Skeletal muscle satellite cell (primary cell): ENCODE results near the gene HNF1B.
A peak's percentile ranks its signal among the peaks of the same experiment; 100 is the strongest.

Source experiments
- H3K27me3 ChIP-seq: 2 replicates; pipeline ENCODE4 v1.7.0; 2013; ENCODE audit warnings: low read length; ENCODE audit not compliant: control insufficient read depth, insufficient read depth
- H3K36me3 ChIP-seq: 2 replicates; pipeline ENCODE4 v1.7.0; 2013; ENCODE audit warnings: mild to moderate bottlenecking, control low read depth, low read length; ENCODE audit not compliant: insufficient read depth
- H3K4me1 ChIP-seq: 2 replicates; pipeline ENCODE4 v1.7.0; 2013; ENCODE audit warnings: low read length; ENCODE audit not compliant: control insufficient read depth, insufficient read depth
- H3K4me2 ChIP-seq: 2 replicates; pipeline ENCODE4 v1.7.0; 2013; ENCODE audit warnings: mild to moderate bottlenecking, low read length
- H3K4me3 ChIP-seq: 2 replicates; pipeline ENCODE4 v1.7.0; 2013; ENCODE audit warnings: low read length
- H3K9ac ChIP-seq: 2 replicates; pipeline ENCODE4 v1.7.0; 2013; ENCODE audit warnings: mild to moderate bottlenecking, low read depth, low read length, moderate library complexity
- H3K9me3 ChIP-seq: replicated peaks from 2 replicates; pipeline ENCODE4 v1.7.0; 2013; ENCODE audit warnings: mild to moderate bottlenecking, control low read depth, low read length

Gene HNF1B

GRCh38 chr17:37676115-37676925 lies 68.5 kb downstream of the HNF1B start:
- Histone ChIP-seq H3K4me1 (peaks cover 15% of the 10 kb centered on the region), H3K9ac (no peak overlapping the region), H3K4me3 (no peak overlapping the region), H3K9me3 (no peaks in the 10 kb centered on the region), H3K4me2 (no peak overlapping the region), H3K36me3 (no peaks in the 10 kb centered on the region), H3K27me3 (peaks cover 24% of the 10 kb centered on the region)

- Histone ChIP-seq H3K4me1 (peaks cover 21% of the 10 kb centered on the region), H3K9ac (no peak overlapping the region), H3K9me3 (no peaks in the 10 kb centered on the region), H3K4me3 (no peak overlapping the region), H3K27me3 (peaks cover 24% of the 10 kb centered on the region), H3K4me2 (no peak overlapping the region), H3K36me3 (no peaks in the 10 kb centered on the region)
Measured at GRCh38 chr17:37674511-37674910, 70.3 kb downstream of the HNF1B start.

- H3K4me1 ChIP-seq: peaks cover 21% of the 10 kb centered on the region
- H3K36me3 ChIP-seq: no peaks in the 10 kb centered on the region
- no peak overlapping the region for H3K9ac ChIP-seq
- no peaks in the 10 kb centered on the region for H3K9me3 ChIP-seq
- no peak overlapping the region for H3K4me3 ChIP-seq
- no peak overlapping the region for H3K4me2 ChIP-seq
- peaks cover 19% of the 10 kb centered on the region for H3K27me3 ChIP-seq
Measured at GRCh38 chr17:37673386-37673785, 71.5 kb downstream of the HNF1B start.

- H3K9ac ChIP-seq: peak overlapping the region; percentile 1
- peaks cover 21% of the 10 kb centered on the region for H3K4me1 ChIP-seq
- no peaks in the 10 kb centered on the region for H3K9me3 ChIP-seq
- peak overlapping the region; percentile 55 for H3K4me2 ChIP-seq
- no peak overlapping the region for H3K4me3 ChIP-seq
- H3K36me3 ChIP-seq: no peaks in the 10 kb centered on the region
- H3K27me3 ChIP-seq: peaks cover 14% of the 10 kb centered on the region
Measured at GRCh38 chr17:37672548-37673078, 72.2 kb downstream of the HNF1B start.

- Histone ChIP-seq H3K27me3 (peaks cover 8% of the 10 kb centered on the region), H3K4me3 (no peak overlapping the region), H3K4me2 (peak overlapping the region; percentile 61), H3K4me1 (peaks cover 21% of the 10 kb centered on the region), H3K36me3 (no peaks in the 10 kb centered on the region), H3K9me3 (no peaks in the 10 kb centered on the region), H3K9ac (peak overlapping the region; percentile 21)
Measured at GRCh38 chr17:37671824-37672547, 72.9 kb downstream of the HNF1B start.

GRCh38 chr17:37671028-37671823 lies 73.6 kb downstream of the HNF1B start:
- Histone ChIP-seq H3K36me3 (no peaks in the 10 kb centered on the region), H3K4me2 (peak overlapping the region; percentile 61), H3K9ac (peak overlapping the region; percentile 21), H3K4me3 (no peak overlapping the region), H3K9me3 (no peaks in the 10 kb centered on the region), H3K4me1 (peaks cover 21% of the 10 kb centered on the region), H3K27me3 (peaks cover under 1% of the 10 kb centered on the region)

- no peak overlapping the region for H3K4me3 ChIP-seq
- no peak overlapping the region for H3K4me2 ChIP-seq
- peaks cover 12% of the 10 kb centered on the region for H3K4me1 ChIP-seq
- H3K27me3 ChIP-seq: no peaks in the 10 kb centered on the region
- no peaks in the 10 kb centered on the region for H3K9me3 ChIP-seq
- H3K9ac ChIP-seq: no peak overlapping the region
- no peaks in the 10 kb centered on the region for H3K36me3 ChIP-seq
Measured at GRCh38 chr17:37667039-37667438, 77.8 kb downstream of the HNF1B start.

- Histone ChIP-seq H3K36me3 (no peaks in the 10 kb centered on the region), H3K27me3 (no peaks in the 10 kb centered on the region)
Measured at GRCh38 chr17:37664214-37664613, 80.6 kb downstream of the HNF1B start.

GRCh38 chr17:37662353-37662752 lies 82.5 kb downstream of the HNF1B start:
- Histone ChIP-seq H3K4me2 (no peak overlapping the region), H3K4me1 (no peaks in the 10 kb centered on the region), H3K4me3 (no peak overlapping the region), H3K36me3 (no peaks in the 10 kb centered on the region), H3K27me3 (no peaks in the 10 kb centered on the region), H3K9me3 (no peaks in the 10 kb centered on the region), H3K9ac (no peak overlapping the region)

More at GRCh38 chr17:37664214-37664613, 80.6 kb downstream of the HNF1B start:
- no peak overlapping the region for H3K4me2 ChIP-seq
- H3K4me3 ChIP-seq: no peak overlapping the region
- H3K9me3 ChIP-seq: no peaks in the 10 kb centered on the region
- no peaks in the 10 kb centered on the region for H3K4me1 ChIP-seq
- H3K9ac ChIP-seq: no peak overlapping the region

- Histone ChIP-seq H3K9me3 (no peaks in the 10 kb centered on the region), H3K27me3 (no peaks in the 10 kb centered on the region), H3K36me3 (no peaks in the 10 kb centered on the region), H3K9ac (no peak overlapping the region), H3K4me2 (no peak overlapping the region), H3K4me1 (no peaks in the 10 kb centered on the region), H3K4me3 (no peak overlapping the region)
Measured at GRCh38 chr17:37661400-37662014, 83.4 kb downstream of the HNF1B start.

- Histone ChIP-seq H3K27me3 (no peaks in the 10 kb centered on the region), H3K4me3 (no peak overlapping the region), H3K4me2 (no peak overlapping the region), H3K4me1 (no peaks in the 10 kb centered on the region), H3K9ac (no peak overlapping the region), H3K9me3 (no peaks in the 10 kb centered on the region), H3K36me3 (no peaks in the 10 kb centered on the region)
Measured at GRCh38 chr17:37659925-37660324, 84.9 kb downstream of the HNF1B start.
